M059J (cell line): Measurements from ENCODE around the gene TTC32. TPM values are rescaled to one million over a fixed set of nuclear protein-coding genes. Genes with fewer than 3 reads are reported as not detected.

Source experiments
- DNase-seq: peaks from one replicate; pipeline ENCODE4 v3.0.0-alpha.2; 2012; ENCODE audit warnings: low read depth
- total RNA-seq: library from RNA; depleted of rRNA; stranded (reverse); fragments of >200 nt; shearing (Covaris generic); gene quantifications from 2 replicates; pipeline ENCODE4 v1.2.3, GENCODE V29; 2014

TTC32 gene
- total RNA-seq, 1 experiment from 2014 or later: 7.4 TPM

DNA sequence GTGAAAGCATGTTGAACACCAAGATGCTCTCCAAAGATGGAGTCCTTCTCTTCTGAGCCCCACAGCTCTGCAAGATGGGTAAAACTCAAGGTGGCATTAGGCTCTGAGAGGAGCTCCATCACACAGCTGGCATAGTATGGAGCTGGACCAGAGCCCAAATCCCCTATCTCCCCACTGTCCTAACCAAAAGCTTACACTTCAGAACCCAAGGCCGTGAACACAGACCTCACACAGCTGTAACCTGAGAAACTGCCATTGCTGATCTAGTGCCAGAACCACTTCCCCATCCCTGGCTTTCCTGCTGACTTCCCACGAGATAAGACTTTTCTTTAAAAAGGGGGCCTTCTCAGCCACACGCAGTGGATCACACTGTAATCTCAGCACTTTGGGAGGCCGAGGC lies 25.0 kb downstream of the TTC32 start:
- no peak for DNase-seq

DNA sequence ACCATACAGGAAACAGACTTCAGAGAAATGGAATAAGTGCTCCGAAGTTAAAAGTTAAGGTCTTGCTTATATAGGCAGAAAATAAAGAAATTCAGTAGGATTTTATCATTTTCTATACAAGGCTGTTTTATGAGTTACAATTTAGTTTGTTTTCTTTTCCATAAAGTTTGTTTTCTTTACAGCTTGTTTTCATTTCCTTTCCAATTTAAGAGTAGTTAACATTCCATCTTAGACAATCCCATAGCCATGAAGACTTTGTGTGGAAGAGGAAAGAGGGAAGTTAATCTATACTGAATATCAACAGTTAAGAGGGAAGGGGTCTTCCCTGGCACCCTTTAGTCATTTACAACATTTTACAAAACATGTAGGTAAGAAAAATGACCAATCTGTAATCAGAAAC lies 26.5 kb downstream of the TTC32 start:
- DNase-seq: no peak

DNA sequence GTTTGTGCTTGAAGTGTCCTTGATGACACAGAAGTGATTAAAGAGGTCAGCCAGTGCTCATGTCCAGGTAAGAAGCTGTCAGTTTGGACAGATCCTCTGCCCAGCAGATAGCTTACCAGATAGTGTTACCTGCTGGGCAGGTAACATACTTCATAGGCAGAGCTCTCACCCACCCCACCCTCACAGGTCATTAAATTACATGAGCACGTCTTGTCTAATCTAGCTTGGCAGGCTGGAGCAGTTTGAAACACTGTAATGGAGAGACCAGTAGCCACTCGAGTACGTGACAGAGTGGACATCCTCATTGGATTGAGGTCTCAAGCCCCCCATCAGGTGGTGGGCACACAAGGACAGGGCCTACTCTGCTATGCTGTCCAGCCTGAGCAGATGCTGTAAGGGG lies 27.1 kb downstream of the TTC32 start:
- DNase-seq: no peak

DNA sequence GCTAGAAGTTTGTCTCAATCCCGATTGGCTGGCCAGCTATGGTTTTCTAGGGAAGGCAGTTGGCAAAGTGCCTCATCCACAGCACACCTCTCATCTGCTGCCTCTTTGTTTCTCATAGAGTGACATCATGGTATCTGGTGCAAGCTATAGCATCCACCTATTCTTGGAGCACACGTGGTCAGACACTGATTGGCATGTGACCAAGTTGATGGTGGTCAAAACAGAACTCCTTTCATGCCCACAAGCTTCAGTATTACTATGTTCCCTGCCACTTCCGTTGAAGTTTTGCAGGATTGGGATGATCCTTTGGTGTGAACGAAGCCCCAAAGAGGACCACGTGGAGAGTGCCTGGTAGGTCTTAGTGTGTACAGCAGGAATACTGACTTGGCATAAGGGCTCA lies 28.8 kb downstream of the TTC32 start:
- DNase-seq: no peak

DNA sequence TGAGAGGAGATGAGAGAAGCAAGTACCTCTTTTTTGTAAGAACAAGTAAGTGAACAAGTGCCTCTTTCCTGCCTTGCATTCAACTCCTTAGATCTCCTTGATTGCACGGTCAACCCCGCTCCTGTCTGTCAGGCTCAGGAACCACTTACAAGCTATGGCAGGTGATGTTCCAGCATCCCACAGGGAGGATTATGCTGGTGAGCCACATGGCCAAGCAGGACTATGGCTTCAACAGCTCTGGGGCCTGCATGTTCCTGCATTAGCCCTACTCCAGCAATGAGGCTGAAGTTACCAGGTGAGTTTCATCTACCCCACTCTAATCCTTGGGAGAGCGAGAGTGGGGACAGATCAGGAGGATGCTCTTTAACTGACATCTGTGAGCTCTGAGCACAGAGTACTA lies 29.5 kb downstream of the TTC32 start:
- no peak for DNase-seq

DNA sequence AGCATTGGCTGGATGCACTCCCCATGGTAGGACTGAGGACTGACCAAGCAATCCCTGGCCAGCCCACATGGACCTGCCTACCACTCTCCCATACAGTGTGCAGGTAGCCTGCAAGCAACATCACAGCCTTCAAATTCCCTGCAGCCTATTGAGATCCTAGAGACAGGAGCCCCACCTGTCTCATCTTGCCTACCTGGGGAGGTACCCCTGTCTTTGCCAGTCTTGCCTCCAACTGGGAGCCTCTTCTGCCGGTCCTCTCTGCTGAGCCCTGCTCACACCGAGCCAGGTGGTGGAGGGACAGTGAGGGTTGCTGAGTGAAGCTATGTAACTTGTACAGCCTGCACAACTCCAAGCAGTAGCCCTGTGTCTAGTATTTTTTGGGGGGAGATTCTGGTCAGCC lies 29.9 kb downstream of the TTC32 start:
- DNase-seq: no peak

DNA sequence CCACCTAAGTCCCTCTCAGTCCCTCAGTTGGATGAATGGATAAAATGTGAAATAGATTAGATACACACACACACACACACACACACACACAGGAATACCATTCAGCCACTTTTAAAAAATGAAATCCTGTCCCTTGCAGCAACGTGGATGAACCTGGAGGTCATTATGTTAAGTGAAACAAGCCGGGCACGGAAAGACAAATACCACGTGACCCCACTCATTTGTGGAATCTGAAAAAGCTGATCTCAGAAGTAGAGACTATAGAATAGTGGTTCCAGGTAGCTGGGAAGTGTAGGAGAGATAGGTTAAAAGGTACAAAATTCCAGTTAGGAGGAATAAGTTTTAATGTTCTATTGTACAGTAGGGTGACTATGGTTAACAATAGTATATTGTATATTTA lies 31.0 kb downstream of the TTC32 start:
- no peak for DNase-seq

DNA sequence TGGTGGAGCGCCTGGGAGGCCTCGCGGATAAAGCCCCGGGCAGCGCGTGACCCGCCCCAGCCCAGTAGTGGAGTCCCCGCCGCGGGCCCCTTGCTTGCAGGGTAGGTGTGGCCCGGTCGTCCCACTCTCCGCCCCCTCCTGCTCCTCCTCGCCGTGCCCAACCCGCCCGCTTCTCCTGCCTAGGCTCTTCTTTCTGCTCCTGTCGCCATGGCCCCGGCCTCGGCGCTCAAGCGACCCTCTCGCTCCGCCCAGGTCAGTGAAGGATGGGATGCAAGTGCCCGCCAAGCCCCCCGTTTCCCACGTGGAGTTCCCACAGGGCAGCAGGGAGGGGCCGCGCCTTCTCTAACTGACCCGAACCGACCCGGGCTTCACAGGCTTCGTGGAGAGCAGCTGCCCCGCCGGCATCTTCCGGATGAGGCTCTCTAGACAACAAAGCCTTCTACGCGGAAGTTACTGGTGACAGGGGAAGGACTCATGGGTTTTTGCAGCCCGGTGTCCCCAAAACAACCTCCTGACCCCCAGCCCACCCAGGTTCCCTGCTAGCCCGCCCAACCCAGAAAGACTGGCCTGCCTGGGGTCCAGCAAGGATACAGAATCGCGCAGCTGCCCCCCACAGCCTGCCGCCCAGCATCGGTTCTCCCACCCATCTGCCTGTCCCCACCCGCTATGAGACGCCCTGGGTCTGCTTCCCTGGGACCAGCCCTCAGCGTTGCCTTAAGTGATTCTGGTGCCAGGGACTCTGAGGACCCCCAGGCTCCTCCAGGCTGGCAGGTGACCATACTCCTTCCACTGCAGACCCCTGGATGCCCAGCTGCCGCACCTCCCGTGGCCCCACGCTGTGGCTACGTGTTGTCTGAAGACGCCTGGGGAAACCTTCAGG lies 32.8 kb downstream of the TTC32 start:
- DNase-seq: no peak

DNA sequence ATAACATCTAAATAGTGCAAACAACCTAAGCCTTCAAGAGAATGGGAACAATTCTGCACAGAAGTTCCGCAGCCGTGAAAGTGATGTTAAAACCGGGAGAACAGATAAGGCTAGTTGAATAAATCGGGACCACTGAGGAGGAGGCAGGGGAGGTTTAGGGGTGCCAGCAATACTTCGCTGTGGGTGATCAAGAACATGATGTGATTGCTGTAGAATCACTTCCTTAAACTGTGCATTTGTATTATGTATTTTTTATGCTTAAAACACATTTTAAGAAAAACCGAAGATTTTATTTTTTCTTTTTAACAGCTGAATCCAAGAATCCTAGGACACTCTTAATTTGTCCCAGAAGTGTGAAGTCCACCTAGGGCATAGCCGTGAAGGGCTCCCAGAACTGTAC lies 33.6 kb downstream of the TTC32 start:
- DNase-seq: no peak

DNA sequence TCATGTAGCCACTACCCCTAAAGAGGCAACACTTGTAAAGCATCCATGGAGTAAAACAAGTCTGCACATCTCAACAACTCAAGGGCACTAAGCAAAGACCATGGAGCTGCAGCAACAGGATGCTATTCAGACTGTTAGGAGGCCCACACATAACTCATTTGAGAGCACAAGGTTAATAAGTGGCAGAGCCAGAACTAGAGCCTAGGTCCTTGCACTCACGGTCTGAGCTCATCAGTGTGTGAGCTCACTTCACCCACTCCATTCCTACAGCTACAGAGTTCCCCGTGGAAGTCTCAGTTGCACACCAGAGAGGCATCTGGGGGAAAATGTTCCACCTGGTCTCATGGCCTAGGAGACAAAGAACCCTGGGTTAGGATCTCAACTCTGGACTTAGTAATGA lies 35.0 kb downstream of the TTC32 start:
- no peak for DNase-seq

DNA sequence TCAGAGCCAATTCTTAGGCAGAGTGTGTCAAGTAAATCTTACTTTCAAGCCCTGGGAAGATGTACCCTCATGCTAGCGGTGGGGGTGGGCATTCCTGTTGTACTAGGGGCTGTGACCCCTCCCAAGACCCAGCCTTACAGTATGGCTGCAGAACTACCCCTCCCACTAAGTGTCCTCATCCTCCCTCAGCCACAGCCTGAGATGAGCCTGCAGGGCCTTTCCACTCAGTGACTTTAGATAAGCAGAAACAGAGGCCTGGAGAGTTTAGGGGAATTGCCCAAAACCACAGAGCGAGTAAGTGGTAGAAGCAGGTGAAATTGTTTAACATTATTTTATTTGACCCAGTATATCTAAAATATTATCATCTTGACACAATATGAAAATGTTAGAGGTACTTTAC lies 36.6 kb downstream of the TTC32 start:
- DNase-seq: peak; percentile 12

DNA sequence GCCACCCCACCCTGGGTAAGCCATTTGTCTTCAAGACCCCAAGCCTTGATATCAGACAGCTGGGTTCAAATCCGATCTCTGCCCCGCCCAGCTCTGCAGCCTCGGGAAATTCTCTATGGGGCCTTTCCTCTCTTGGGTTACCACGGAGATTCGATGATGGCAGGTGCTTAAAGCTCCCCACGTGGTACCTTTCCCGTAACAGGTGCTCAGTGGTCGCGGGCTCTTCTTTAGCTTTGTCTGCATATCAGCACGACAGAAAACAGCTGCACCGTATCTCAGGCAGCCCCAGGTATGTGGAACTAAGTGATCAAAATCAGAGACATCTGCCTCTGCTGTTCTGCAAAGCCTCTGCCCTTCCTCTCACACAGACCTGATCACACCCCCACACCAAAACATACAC lies 37.4 kb downstream of the TTC32 start:
- no peak for DNase-seq

DNA sequence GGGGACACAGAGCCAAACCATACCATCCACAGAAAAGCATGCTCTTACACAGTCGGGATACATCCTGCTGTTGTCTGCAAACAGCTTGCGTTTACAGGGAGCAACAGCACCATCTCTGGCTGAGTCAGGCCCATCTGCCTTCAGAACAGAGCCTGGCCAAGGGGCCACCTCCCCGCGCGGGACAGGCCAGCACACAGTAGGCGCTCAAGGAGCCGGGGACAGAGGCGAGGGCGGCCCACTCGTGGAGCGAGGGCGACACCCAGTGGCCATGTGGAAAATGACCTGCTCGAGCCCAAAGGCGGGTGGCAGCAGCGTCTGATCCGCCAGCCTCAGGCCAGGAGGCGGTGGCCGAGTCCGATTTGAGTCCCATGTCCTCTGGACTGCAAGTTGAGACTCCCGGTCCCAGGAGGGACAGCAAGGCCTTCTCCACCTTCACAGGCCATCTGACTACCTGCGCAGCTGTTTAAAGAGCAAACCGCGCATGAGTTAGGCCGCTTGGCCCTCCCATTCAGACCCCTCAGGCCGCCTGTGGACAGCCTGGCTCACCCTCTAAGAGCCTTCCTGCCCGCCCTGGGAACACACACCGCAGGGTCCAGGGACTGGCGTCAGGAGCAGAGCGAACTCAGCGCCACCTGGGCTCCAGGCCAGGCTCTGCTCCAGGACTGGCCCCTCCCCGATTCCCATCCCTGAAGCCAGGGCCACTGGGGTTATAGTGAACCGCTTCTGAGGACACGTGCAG lies 38.3 kb downstream of the TTC32 start:
- DNase-seq: peak; percentile 42

DNA sequence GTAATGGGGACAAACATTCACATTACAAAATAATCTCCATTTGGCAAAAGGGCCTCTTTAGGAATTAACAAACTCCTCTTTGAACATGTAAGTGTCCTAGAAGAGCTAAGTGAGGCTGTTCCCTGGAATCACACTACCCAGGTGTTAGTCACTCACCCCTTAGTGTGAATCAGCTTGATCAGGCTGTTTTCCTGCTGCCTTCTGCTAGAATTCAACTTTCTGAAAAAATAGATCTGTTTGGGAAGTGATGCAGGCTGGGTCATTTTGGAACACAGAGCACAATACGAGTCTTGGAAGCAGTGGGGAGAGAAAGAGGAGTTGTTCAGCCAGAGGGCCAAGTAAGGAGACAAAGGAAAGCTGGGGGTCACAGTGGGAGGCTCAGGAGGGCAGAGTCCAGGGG lies 40.0 kb downstream of the TTC32 start:
- DNase-seq: peak; percentile 12

DNA sequence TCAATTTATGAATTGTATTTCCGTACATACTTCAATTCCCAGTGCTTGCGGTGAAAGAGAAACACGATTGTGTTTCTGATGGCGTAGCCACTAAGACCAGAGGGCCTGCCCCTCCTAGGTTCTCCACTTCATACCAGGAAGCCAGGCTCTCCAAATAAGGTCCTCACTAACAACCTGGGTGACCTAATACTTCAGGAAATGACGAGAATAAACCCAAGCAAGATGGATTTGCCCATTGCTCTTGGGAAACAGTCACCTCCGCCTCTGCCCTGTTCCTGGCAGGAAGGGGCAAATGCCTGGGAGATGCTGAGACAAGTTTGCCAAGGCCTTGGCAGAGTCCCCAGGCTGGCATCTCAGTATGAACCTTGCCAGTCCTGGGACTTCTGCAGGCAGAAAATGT lies 41.8 kb downstream of the TTC32 start:
- peak; percentile 11 for DNase-seq

DNA sequence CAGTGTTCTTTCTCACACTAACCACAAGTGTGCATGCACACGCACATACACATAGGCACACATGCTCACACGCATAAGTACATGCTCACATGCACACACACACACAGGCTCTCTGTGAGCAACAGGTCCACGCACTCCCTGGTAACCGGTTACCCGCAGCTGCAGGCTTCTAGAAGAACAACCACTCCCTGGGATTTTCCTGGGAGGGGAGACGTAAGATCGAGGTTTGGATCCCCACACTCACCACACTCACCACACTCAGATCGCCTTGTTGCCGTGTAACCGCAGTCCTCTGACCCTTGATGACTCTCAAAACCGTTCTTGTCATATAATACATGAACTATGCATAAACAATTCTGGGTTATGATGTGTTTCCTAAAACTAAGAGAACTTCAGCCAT lies 42.2 kb downstream of the TTC32 start:
- no peak for DNase-seq

DNA sequence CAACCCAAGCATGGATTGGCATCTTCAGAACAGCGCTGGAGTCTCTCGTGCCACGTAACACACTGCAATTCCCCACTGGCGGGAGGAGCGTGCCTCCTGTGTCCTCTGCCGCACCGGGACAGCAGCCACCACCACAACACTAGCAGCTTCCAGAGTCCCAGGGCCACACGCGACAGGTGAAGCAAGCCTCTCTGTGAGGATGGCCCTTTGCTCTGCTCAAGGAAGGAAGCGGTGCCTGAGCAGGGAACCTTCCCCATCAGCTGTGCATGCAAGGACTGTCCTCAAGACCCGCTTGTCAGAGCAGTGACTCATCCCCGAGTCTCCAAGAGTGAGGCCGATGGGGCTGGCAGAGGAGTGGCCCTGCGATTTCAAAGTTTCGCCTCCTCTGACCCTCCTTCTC lies 44.0 kb downstream of the TTC32 start:
- peak; percentile 19 for DNase-seq

DNA sequence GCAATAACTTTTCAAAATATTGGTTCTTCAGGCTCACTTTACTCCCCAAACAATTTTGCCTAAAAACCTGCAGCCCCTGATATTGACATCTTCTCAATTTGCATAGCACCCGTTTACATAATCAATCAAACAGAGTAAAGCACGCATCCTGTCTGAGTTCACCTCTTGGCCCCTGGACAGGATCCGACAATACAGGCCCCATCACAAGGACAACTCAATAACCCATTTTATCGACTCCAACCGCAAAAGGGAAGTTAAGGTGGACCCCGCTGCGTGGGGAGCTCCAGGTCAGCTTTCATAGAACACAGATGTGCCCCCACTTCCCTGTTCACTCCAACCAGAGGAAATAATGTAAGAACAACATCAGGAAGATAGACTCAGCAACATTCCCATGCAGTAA lies 44.7 kb downstream of the TTC32 start:
- DNase-seq: no peak

DNA sequence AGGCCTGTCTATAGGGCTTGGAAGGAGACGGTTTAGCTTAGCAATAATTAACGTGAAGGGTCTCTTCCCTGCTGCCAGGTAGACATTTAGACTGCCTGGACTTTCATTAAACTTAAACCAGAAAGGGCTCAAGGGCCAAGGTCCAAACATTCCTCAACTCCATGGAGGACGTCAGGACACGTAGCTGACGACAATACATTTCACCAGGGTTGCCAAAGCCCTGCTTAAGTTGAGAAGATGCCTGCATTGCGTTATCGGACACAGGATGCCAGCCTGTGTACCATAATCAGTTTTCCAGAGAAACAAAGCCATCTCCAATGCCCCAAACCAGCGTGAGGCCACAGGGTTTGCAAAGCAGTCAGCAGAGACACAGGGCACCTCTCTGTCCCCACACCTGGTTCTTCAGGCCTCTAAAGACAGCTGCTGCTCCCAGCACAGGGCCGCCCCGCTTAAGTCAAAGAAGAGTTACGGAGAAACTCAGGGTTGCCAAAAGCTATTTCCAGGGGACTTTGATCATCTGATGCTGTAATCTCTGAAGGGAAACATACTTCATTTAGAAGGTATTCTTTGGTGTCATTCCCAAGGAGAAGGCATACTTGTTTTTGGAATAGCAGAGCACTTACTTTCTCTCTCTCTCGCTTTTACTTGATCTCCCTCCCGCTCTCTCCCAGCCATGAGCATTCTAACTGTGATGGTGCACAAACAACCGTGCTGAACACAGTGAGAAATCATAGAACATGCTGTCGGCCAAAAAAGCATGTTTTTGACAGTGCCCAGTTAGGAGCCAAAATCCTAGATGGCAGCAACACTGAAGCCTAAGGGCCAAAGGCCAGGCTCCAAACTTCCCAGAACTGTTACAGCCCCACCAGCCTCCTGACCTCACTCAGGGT lies 46.0 kb downstream of the TTC32 start:
- no peak for DNase-seq

DNA sequence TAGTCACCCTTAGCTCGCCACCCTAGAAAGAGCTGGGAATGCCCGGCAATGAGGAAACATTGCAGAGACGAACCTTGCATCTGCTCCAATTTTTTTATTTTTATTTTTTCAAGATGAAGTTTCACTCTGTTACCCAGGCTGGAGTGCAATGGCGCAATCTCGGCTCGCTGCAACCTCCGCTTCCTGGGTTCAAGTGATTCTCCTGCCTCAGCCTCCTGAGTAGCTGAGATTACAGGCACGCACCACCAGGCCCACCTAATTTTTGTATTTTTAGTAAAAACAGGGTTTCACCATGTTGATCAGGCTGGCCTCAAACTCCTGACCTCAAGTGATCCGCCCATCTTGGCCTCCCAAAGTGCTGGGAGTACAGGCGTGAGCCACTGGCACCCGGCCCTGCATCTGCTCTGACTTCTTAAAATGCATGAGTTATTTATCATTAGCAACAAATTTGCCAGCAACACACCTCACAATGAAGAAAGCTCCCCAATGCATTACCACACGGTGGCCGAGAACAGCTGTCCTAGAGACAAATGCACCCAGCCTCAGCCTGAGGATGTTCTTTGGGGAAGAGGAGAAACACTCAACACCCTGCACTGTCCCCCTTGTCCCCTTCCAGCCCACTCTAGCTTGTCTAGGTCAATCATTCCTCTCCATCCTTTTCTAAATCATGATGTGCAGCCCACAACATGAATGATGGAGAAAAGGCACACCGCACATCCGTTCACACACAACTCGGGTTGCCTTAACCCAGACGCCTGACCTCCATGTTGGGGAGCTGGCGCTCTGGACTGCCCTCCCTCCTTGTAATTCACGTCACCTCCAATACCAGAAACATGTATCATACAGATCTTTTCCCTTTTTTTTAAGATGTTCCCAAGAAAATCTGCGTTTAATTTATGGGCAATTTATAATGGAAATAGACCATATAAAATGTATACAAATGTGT lies 46.9 kb downstream of the TTC32 start:
- DNase-seq: no peak

DNA sequence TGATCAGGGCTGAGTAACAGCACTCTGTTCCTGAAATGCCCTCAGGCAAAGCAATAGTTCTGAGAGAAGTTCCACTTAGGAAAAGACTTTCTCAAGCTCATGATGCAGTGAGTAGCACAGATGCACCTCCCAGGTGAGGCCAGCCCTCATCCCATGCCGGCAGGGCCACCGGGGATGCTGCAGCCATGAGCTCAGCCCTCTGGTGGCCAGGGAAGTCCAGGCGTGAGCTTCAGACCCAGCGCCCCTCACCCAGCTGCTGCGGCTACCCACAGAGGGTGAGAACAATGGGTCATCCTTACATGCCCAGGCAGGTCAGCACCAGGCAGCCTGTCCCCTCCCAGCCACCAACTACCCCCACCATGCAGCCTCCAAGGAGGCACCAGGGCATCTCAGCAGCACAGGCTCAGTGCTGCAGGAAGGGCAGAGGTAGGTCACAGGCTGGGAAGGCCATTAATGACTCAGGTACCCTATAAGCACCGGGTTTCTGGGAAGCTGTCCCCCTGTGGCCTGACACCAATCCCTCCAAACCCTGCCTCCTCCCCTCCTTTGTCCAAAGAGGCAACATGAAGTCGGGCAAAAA lies 50.6 kb downstream of the TTC32 start:
- peak; percentile 15 for DNase-seq
